GM19240 (cell line): Measurements from ENCODE around the gene RNASEL.
A peak's percentile ranks its signal among the peaks of the same experiment; 100 is the strongest.

Experiments used
- DNase-seq: peaks from one replicate; pipeline ENCODE4 v3.0.0; 2011; ENCODE audit warnings: low spot score; ENCODE audit not compliant: insufficient read length

The RNASEL gene

GRCh38 chr1:182620924-182621585 lies 32.0 kb upstream of the RNASEL start:
- DNase-seq, result no peak

GRCh38 chr1:182617734-182618351 lies 28.8 kb upstream of the RNASEL start:
- no peak for DNase-seq

GRCh38 chr1:182617014-182617429 lies 28.0 kb upstream of the RNASEL start:
- DNase-seq, result no peak

DNA sequence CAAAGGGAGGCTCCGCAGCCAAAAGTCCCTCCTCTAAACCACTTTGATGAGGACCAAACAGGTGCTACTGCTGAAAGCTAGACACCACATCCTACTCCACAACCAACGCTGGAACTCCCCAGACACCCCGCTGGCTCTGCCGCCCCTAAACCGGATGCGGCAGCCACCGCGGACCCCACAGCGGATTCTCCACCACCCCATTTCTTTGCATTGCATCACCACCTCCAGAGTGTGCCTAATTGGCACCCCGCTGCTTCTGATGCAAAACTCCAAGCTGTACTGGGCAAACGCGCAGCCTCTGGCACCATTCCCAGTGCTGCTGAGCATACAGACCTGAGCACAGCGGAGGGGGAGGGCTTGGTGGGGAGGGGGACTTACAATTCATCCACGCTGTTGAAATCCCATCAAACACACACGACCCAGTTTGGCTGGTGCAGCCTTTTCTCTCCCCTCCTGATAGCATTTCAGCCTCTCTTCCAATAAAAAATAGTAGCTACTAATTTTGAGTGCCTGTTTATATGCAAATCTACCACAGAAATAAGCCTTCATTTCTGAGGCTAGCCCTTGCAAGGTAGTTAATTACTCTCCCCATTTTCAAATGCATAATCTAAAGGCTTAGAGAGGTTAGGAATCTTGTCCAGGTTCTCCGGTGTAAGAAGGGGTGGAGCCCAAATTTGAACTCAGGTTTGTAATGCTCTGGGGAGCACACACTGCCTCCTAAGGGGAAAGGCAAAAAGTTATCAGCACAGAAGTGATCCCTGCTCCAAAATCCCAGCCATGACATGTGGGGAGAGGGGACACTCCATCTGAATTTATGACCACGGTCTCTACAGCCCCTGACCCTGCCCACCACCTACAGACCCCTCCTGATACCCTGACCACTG lies 27.3 kb upstream of the RNASEL start:
- no peak for DNase-seq

GRCh38 chr1:182615468-182616129 lies 26.5 kb upstream of the RNASEL start:
- DNase-seq, result no peak

GRCh38 chr1:182614796-182615454 lies 25.9 kb upstream of the RNASEL start:
- DNase-seq, result no peak

DNA sequence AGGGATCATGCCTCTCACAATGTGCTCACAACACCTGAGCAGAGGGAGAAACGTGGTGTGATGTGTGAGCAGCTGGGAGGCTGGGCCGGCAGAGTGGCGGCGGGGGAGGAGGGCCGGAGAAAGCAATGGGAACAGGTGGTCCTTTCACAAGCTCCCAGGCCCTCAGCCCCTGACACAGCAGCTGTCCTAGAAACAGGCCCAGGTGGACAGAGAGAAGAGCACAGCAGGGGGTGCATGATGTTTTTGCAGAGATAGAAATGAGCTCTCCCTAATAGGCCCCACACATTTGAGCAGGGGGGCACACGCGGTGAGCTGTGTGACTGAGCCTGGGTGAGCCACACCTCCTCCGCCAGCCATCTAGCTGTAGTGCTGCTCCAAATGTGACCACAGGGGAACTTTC lies 22.7 kb upstream of the RNASEL start:
- no peak for DNase-seq

- DNase-seq, result no peak
Observed at GRCh38 chr1:182611326-182611725, 22.3 kb upstream of the RNASEL start.

DNA sequence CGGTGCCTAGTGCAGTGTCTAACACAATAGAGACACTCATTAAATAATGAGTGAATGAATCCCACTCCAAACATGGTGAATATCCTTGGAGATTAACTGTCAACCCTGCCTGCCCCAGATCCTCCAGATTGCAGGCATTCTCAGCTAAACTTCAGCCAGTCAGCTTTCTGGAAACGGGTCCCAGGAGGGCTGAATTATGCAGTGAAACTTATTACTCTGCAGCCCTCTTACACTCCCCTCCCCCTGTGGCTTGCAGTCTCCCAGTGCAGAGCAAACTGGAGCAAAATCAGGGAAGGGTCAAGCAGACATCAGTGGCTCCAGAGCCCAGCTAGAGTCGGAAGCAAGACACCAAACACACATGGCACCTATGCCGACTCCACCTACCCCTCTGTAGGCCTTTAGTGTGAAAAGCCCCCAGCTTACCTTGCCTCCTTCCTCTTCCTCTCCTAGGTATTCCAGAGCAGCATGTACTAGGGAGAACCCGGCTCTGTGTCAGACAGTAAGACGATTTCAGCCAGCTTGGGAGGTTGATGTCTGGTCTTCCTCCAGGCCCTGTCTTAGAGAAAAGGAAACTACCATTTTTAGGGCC lies 21.6 kb upstream of the RNASEL start:
- DNase-seq, result no peak

GRCh38 chr1:182608845-182609610 lies 20.0 kb upstream of the RNASEL start:
- no peak for DNase-seq

DNA sequence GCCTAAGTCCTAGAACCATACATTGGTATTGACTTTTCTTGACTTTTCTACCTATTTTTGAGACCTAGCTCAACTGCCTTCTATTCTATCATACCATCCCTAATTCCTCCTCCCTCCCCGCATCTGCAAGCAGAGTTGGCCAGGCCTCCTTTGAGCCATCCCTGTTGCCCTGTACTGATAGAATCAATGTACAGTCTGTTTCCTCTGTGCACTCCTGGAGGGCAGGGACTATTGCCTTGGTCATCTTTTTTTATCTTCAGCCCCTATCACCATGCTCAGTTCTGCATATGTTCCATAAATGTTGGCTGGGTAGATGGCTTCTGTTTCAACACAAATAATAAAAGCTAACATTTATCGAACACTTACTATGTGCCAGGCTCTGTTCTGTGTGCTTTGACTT lies 19.2 kb upstream of the RNASEL start:
- DNase-seq, result no peak

DNA sequence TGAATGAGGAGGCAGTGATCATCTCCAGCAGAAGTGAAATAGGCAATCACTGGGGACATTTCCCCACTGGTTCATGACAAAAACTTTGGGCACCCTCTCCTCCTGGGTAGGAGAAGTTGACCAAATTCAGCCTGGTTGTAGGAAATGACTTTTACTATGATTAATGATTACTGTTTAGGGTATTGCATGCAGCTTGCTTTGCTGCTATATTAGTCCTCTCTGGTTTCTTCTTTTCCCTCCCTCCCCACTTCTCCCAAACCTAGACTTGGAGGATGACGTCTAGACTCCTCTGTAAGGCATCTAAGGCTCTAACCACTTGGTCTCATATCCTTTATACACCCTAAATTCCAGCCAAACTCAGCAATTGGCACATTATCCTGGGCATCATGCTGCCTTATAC lies 18.5 kb upstream of the RNASEL start:
- DNase-seq, result no peak

DNA sequence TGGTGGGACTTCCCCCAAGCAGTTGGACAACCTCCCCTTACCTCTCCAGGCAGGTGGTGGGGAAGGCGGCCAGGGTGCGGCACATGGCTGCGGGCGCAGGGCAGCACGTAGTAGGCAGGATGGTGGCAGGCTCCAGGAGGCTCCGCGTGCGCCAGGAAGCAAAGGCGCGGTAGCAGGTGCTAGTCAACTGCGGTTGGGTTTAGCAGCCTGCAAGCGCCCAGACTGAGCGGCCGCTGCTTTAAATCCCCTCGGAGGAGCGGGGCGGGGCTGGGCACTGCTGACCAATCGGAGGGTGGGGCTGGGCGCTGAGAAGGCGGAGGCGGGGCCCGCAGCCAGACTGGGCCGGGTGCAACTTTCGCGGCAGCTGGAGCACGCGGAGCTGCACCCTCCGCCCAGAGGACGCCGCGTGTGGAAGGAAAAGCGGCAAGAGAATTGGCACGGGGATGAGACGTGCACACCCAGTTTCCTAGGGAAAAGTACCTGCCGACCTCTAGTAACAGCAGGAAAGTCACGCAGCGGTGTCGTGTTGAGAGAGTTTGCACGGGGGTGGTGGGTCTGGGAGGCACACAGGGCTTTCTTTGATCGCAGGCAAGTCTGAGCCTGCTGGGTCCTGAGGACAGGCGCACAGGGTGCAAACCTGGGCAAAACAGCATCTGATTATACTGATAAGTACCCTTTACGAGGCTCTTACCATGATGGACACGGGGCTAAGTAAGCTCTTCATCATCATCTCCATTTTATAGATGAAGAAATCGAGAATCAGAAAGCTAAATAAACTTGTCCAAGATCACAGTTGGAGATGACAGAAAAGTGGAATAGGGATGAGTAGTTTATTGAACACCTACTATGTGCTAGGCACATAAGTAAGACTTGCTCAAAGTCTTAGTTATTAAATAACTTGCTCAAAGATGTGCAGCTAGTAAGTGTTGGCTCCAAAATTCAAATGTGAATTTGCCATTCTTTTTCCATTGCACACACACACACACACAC lies 15.4 kb upstream of the RNASEL start, which contains the start of gene RGS16:
Gene RGS16 (minus strand): TSS at position 215 of the 990 bp plus-strand sequence. CDS start 130 bp downstream, at position 85.
- peak; percentile 86 for DNase-seq

GRCh38 chr1:182603646-182604174 lies 14.7 kb upstream of the RNASEL start:
- no peak for DNase-seq

GRCh38 chr1:182602935-182603645 lies 14.0 kb upstream of the RNASEL start:
- no peak for DNase-seq

DNA sequence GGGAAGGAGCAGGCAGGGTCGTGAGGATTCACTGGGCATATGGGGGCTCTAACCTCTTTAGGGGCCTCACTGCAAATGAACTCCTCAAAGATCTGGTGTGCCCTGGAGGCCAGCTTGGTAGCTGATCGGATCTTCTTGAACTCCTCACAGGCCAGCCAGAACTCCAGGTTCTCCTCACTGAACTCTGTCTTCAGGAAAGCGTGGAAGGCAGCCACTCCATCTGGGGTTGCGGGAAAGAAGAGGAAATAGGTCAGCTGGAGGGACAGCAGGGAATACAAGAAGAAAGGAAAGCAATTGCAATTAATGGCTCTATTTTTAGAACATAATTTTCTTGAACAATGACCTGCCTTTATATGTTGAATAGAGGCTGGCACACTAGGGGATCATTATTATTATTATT lies 12.9 kb upstream of the RNASEL start:
- DNase-seq, result no peak

GRCh38 chr1:182601416-182601786 lies 12.3 kb upstream of the RNASEL start:
- no peak for DNase-seq
